Adrenal gland (tissue), 12 donors: ENCODE measurements around the gene PCED1B. TPM values are rescaled to one million over a fixed set of nuclear protein-coding genes. Genes with fewer than 3 reads are reported as not detected.
"Not testable (repeated sequence)": the region's sequence is repeated elsewhere in the genome, so short reads cannot be mapped to it uniquely, and the experiment has no call there.

Experiments
- DNase-seq, 7 donors: peaks; one replicate each; pipeline ENCODE4 v3.0.0-alpha.2; 2019 to 2020
- H3K27ac ChIP-seq, 5 donors: fragments of 200-600 bp; sonication (generic) in 4 of 5; 1 replicate in 3 of 5; 2 replicates in 2 of 5; pipeline versions ENCODE4 v1.5.1 to v1.8.0; 2016 to 2020; ENCODE audit warnings: mild to moderate bottlenecking in 1 of 5
- H3K27me3 ChIP-seq: fragments of 200-600 bp; 2 replicates; pipeline ENCODE4 v1.8.0; 2021
- H3K36me3 ChIP-seq, 2 donors: fragments of 200-600 bp; replicated peaks in 1 of 2; 1 replicate in 1 of 2; 2 replicates in 1 of 2; pipeline versions ENCODE4 v1.5.1 to v1.8.0; 2018 to 2022
- H3K4me1 ChIP-seq, 2 donors: fragments of 200-600 bp; replicated peaks in 1 of 2; 1 replicate in 1 of 2; 2 replicates in 1 of 2; pipeline versions ENCODE4 v1.5.1 to v1.8.0; 2018 to 2021
- H3K4me3 ChIP-seq, 4 donors: fragments of 200-600 bp; sonication (generic) in 3 of 4; one replicate each; pipeline ENCODE4 v1.5.1; 2016 to 2018
- H3K9me3 ChIP-seq, 3 donors: fragments of 200-600 bp; sonication (generic) in 1 of 3; replicated peaks in 1 of 3; 1 replicate in 2 of 3; 2 replicates in 1 of 3; pipeline versions ENCODE4 v1.5.1 to v1.8.0; 2016 to 2021
- POLR2A ChIP-seq, 2 donors: fragments of 450-650 bp; IDR thresholded peaks; one replicate each; pipeline ENCODE4 v1.6.1; 2017; ENCODE audit warnings: antibody characterized with exemption in 2 of 2, mild to moderate bottlenecking in 2 of 2, moderate library complexity in 1 of 2
- WGBS, 4 donors: extraction: QIAGEN DNeasy Blood & Tissue Kit in 2 of 4; methylation state at CpG; one replicate each; pipeline versions ENCODE4 v1.1.5 to v1.1.7; 2013 to 2017; 5-methylcytosine and 5-hydroxymethylcytosine counted together
- intact Hi-C, 2 donors: fragments of 100-400 bp; cut with DNase I; formaldehyde crosslinking; loops; one replicate each; pipeline versions ENCODE4 v1.14.1 to v1.15.0; 2022 to 2023
- polyA plus RNA-seq, 3 donors: library from polyadenylated mRNA; stranded (reverse); fragments of 200-250 nt in 2 of 3; fragments of 350-450 nt in 1 of 3; fragmentation: Illumina TruSeq in 1 of 3; extraction: RNeasy Lipid Tissue Mini Kit (QIAGEN cat#74804) in 1 of 3; gene quantifications; one replicate each; pipeline ENCODE4 v1.2.3, GENCODE V29; 2013 to 2014
- total RNA-seq, 9 donors: library from RNA; depleted of rRNA in 4 of 9; stranded (reverse); fragments of >200 nt in 4 of 9; fragments of 120-200 nt in 1 of 9; fragmentation: NEBNext Ultra II Directional in 1 of 9; extraction: Animal tissue kit (Norgen Biotek cat#: 25700) in 1 of 9; gene quantifications; one replicate each; pipeline versions ENCODE4 v1.1.0 to v1.2.4, GENCODE V29; 2013 to 2023
- TF ChIP-seq, protein P1 (sequence below), 6 experiments: fragments of 450-650 bp in 4 of 6; fragments of 200-600 bp in 2 of 6; sonication (generic) in 1 of 6; IDR thresholded peaks; 1 replicate in 5 of 6; 2 replicates in 1 of 6; pipeline versions ENCODE4 v1.5.1 to v1.8.0; 2016 to 2021; ENCODE audit warnings: antibody characterized with exemption in 6 of 6, mild to moderate bottlenecking in 2 of 6, moderate library complexity in 1 of 6
- donor health status: healthy with polysubstance abuse.
- donor health status: Bipolar disorder and iron deficiency.
- donor health status: DM: yes; HTN: yes; CAD: no.
- donor health status: DM: no; HTN: no; CAD: no.
- donor health status: DM: no; HTN: no; CAD: no.
- donor health status: DM: yes; HTN: yes; CAD: no.

Gene PCED1B
- total and polyA plus RNA-seq, 12 donors, result 8.0 to 110 (median 39.9) TPM

DNA sequence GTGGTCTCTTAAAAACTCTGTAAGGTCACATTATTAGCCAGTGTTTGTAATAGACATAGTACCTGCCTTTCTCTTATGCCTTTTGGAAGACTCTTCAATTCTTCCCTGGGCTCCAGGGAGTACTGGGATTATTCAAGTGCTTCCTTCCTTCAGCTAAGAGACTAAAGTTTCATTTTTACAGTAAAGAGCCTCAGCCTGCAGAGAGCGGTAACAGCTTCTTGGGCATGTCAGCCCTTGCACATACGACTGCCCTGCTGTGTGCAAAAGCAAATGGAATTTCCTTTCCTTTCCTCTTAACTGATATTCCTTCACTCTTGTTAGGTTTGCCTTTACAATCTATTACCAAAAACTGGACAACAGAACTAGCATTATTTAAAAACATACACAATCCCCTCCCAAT, 33.3 kb downstream of the PCED1B start:
- intact Hi-C loops, result no loop called here
- WGBS, 4 donors, result 83 to 98% (median 92%) methylated on average over 2 of the region's 2 CpGs
- DNase-seq, result no peak

DNA sequence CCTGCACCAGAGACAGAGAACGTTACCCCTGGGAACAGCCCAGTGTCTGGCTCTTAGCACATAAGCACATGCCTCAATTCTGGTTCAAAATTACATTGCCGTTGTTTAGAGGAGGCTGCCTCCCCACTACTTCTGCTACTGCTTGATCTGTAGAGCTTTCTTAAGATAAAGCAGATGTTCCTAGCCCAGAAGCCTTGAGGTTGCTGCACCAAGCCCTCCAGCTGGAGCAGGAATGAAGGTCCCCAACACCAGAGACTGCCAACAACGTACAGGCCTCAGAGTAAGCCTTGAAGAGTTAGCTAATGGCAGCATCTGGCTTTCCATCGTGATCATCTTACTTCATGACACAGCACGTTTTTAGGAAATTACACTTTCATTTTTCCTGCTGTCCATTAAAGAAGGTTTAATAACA, 35.1 kb downstream of the PCED1B start:
- Histone ChIP-seq H3K4me3 (no peak overlapping the region), H3K27me3 (no peaks in the 10 kb centered on the region), H3K9me3 (no peaks in the 10 kb centered on the region), H3K4me1 (no peaks in the 10 kb centered on the region), H3K36me3 (no peaks in the 10 kb centered on the region), H3K27ac (no peak overlapping the region)
- peak in 1 of 7 donors; percentile 7 for DNase-seq
- TF ChIP-seq, protein P1, sequence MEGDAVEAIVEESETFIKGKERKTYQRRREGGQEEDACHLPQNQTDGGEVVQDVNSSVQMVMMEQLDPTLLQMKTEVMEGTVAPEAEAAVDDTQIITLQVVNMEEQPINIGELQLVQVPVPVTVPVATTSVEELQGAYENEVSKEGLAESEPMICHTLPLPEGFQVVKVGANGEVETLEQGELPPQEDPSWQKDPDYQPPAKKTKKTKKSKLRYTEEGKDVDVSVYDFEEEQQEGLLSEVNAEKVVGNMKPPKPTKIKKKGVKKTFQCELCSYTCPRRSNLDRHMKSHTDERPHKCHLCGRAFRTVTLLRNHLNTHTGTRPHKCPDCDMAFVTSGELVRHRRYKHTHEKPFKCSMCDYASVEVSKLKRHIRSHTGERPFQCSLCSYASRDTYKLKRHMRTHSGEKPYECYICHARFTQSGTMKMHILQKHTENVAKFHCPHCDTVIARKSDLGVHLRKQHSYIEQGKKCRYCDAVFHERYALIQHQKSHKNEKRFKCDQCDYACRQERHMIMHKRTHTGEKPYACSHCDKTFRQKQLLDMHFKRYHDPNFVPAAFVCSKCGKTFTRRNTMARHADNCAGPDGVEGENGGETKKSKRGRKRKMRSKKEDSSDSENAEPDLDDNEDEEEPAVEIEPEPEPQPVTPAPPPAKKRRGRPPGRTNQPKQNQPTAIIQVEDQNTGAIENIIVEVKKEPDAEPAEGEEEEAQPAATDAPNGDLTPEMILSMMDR (IDR thresholded peaks at IDR 0.05), result no peak
- TF ChIP-seq POLR2A (IDR thresholded peaks at IDR 0.05), result no peak
- intact Hi-C loops, result no loop called here
- 66 to 83% (median 79%) methylated on average over 5 of the region's 5 CpGs for WGBS, 4 donors

More for the DNA sequence above, 33.3 kb downstream of the PCED1B start:
- TF ChIP-seq POLR2A (IDR thresholded peaks at IDR 0.05), result no peak
- TF ChIP-seq, protein P1 (IDR thresholded peaks at IDR 0.05), result no peak
- no peaks in the 10 kb centered on the region for H3K36me3 ChIP-seq
- no peaks in the 10 kb centered on the region for H3K4me1 ChIP-seq
- H3K9me3 ChIP-seq, result no peaks in the 10 kb centered on the region
- no peak overlapping the region for H3K4me3 ChIP-seq
- no peaks in the 10 kb centered on the region for H3K27me3 ChIP-seq
- no peak overlapping the region for H3K27ac ChIP-seq

DNA sequence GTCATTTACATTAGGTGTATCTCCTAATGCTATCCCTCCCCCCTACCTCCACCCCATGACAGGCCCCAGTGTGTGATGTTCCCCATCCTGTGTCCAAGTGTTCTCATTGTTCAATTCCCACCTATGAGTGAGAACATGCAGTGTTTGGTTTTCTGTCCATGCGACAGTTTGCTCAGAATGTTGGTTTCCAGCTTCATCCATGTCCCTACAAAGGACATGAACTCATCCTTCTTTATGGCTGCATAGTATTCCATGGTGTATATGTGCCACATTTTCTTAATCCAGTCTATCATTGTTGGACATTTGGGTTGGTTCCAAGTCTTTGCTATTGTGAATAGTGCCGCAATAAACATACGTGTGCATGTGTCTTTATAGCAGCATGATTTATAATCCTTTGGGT, 37.9 kb downstream of the PCED1B start:
- H3K9me3 ChIP-seq, H3K4me3 ChIP-seq, H3K36me3 ChIP-seq, DNase-seq, intact Hi-C loops, H3K4me1 ChIP-seq, H3K27me3 ChIP-seq, H3K27ac ChIP-seq: not testable (repeated sequence)
- WGBS, 4 donors, result 68 to 100% (median 93%) methylated on average over 1 to 3 of the region's 3 CpGs

DNA sequence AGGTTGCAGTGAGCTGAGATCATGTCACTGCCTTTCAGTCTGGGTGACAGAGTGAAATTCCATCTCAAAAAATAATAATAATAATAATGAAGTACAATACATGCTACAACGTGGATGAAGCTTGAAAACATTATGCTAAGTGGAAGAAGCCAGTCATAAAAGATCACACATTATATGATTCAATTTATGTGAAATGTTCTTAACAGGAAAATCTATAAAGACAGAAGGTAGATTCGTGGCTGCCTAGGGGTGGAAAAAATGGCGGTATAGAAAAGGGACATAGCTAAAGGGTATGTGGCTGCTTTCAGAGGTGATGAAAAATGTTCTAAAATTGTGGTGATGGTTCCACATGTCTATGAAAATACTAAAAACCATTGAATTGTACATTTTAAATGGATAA, 41.3 kb downstream of the PCED1B start:
- TF ChIP-seq, protein P1 (IDR thresholded peaks at IDR 0.05), result no peak
- TF ChIP-seq POLR2A (IDR thresholded peaks at IDR 0.05), result no peak
- no peaks in the 10 kb centered on the region for H3K27me3 ChIP-seq
- H3K36me3 ChIP-seq, result no peaks in the 10 kb centered on the region
- intact Hi-C loops, result no loop called here
- no peak overlapping the region for H3K4me3 ChIP-seq
- DNase-seq, result no peak
- H3K27ac ChIP-seq, result no peak overlapping the region
- WGBS, 4 donors, result 93 to 99% (median 93%) methylated on average over 3 of the region's 3 CpGs
- no peaks in the 10 kb centered on the region for H3K9me3 ChIP-seq
- H3K4me1 ChIP-seq, result no peaks in the 10 kb centered on the region

DNA sequence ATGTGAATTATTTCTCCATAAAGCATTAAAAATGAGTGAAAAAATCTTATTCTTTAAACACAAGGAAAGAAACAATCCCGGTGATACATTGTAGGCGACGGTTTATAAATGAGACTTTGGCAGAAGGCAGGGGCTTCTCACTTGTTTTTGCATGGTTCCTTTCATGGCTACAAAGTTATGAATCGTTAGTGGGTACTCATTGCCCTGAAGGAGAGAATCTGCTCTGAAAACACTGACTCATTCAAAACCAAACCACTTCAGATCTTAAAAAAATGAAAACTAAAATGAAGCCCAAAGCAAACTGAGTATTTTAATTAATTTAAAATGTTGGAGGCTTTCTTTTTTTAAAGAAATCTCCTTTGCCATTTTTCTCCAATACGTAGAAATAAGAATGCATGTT, 41.7 kb downstream of the PCED1B start:
- 85 to 94% (median 92%) methylated on average over 5 of the region's 5 CpGs for WGBS, 4 donors
- no peaks in the 10 kb centered on the region for H3K4me1 ChIP-seq
- intact Hi-C loops, result no loop called here

More for the DNA sequence above, 41.7 kb downstream of the PCED1B start:
- no peak for TF ChIP-seq POLR2A (IDR thresholded peaks at IDR 0.05)
- TF ChIP-seq, protein P1 (IDR thresholded peaks at IDR 0.05), result no peak
- Histone ChIP-seq H3K36me3 (no peaks in the 10 kb centered on the region), H3K9me3 (no peaks in the 10 kb centered on the region), H3K27ac (no peak overlapping the region), H3K4me3 (no peak overlapping the region), H3K27me3 (no peaks in the 10 kb centered on the region)
- no peak for DNase-seq
